HepG2 (cell line): ENCODE results near the gene TMTC4. TPM values are rescaled to one million over a fixed set of nuclear protein-coding genes. Genes with fewer than 3 reads are reported as not detected.

Source experiments
- GMEB2 ChIP-seq: IDR thresholded peaks from 2 replicates; pipeline ENCODE4 v1.6.1; 2016; ENCODE audit warnings: missing biosample characterization, missing genetic modification reagents, low read depth
- GRHL1 ChIP-seq: sonication (generic); formaldehyde crosslinking; conservative IDR thresholded peaks from 2 replicates; pipeline ENCODE4 v1.8.0; 2022; ENCODE audit warnings: missing genetic modification reagents
- MED8 ChIP-seq: sonication (generic); formaldehyde crosslinking; IDR thresholded peaks from 2 replicates; pipeline ENCODE4 v1.8.1; 2023; ENCODE audit warnings: mild to moderate bottlenecking, missing genetic modification reagents; ENCODE audit not compliant: insufficient replicate concordance
- MYC ChIP-seq: sonication (generic); formaldehyde crosslinking; IDR thresholded peaks from 2 replicates; pipeline ENCODE4 v1.9.0; 2021; ENCODE audit warnings: missing genetic modification reagents, borderline replicate concordance
- NFIC ChIP-seq: IDR thresholded peaks from 2 replicates; pipeline ENCODE4 v1.6.1; 2012; ENCODE audit warnings: mild to moderate bottlenecking, low read length, inconsistent platforms
- NR0B2 ChIP-seq: sonication (generic); formaldehyde crosslinking; IDR thresholded peaks from 2 replicates; pipeline ENCODE4 v1.4.0; 2020; ENCODE audit warnings: mild to moderate bottlenecking, missing genetic modification reagents
- PAF1 ChIP-seq: IDR thresholded peaks from 2 replicates; pipeline ENCODE4 v1.6.1; 2016; ENCODE audit warnings: missing genetic modification reagents, missing compliant biosample characterization
- RARG ChIP-seq: sonication (generic); formaldehyde crosslinking; IDR thresholded peaks from 2 replicates; pipeline ENCODE4 v1.4.0; 2020; ENCODE audit warnings: low read depth, mild to moderate bottlenecking, missing genetic modification reagents
- SIX1 ChIP-seq: sonication (generic); formaldehyde crosslinking; IDR thresholded peaks from 2 replicates; pipeline ENCODE4 v1.4.0; 2020; ENCODE audit warnings: missing genetic modification reagents, borderline replicate concordance
- TAF15 ChIP-seq: fragments of 200-400 bp; formaldehyde crosslinking; IDR thresholded peaks from one replicate; pipeline ENCODE4 v1.6.1; 2018; ENCODE audit warnings: mild to moderate bottlenecking, low read depth, low read length; ENCODE audit not compliant: poor library complexity, severe bottlenecking
- THAP8 ChIP-seq: sonication (generic); formaldehyde crosslinking; IDR thresholded peaks from 2 replicates; pipeline ENCODE4 v1.5.1; 2020; ENCODE audit warnings: missing genetic modification reagents, mild to moderate bottlenecking, borderline replicate concordance
- ZFP36 ChIP-seq: fragments of 150-350 bp; IDR thresholded peaks from 2 replicates; pipeline ENCODE4 v1.6.1; 2018; ENCODE audit warnings: borderline replicate concordance, low read length, low read depth; ENCODE audit not compliant: partially characterized antibody
- ZFP62 ChIP-seq: sonication (generic); formaldehyde crosslinking; IDR thresholded peaks from 2 replicates; pipeline ENCODE4 v1.4.0; 2020; ENCODE audit warnings: missing genetic modification reagents
- ZFP91 ChIP-seq: sonication (generic); formaldehyde crosslinking; IDR thresholded peaks from 2 replicates; pipeline ENCODE4 v1.9.0; 2022; ENCODE audit warnings: missing genetic modification reagents, mild to moderate bottlenecking, borderline replicate concordance
- ZNF10 ChIP-seq: sonication (generic); formaldehyde crosslinking; IDR thresholded peaks from 2 replicates; pipeline ENCODE4 v1.4.0; 2020; ENCODE audit warnings: mild to moderate bottlenecking, low read depth, missing genetic modification reagents, borderline replicate concordance
- ZNF281 ChIP-seq: sonication (generic); formaldehyde crosslinking; IDR thresholded peaks from 2 replicates; pipeline ENCODE4 v1.4.0; 2020; ENCODE audit warnings: missing genetic modification reagents, borderline replicate concordance
- ZNF577 ChIP-seq: sonication (generic); formaldehyde crosslinking; IDR thresholded peaks from 2 replicates; pipeline ENCODE4 v1.4.0; 2020; ENCODE audit warnings: mild to moderate bottlenecking, low read depth, missing genetic modification reagents, borderline replicate concordance
- ZNF724P ChIP-seq: sonication (generic); formaldehyde crosslinking; IDR thresholded peaks from 2 replicates; pipeline ENCODE4 v1.8.0; 2022; ENCODE audit warnings: missing genetic modification reagents, borderline replicate concordance
- polyA plus RNA-seq, 8 experiments: library from polyadenylated mRNA; depleted of rRNA in 3 of 8; stranded (reverse) in 7 of 8; unstranded in 1 of 8; fragments of >200 nt; fragmentation: Illumina TruSeq in 4 of 8; extraction: Trizol in 4 of 8; gene quantifications; 2 replicates each; pipeline versions ENCODE4 v1.2.1 to v1.2.3, GENCODE V29; 2011 to 2016; ENCODE audit warnings: low read depth in 4 of 8, missing spikeins in 1 of 8, mixed read lengths in 1 of 8; ENCODE audit not compliant: insufficient read depth in 1 of 8
- total RNA-seq, 5 experiments: library from RNA; depleted of rRNA; stranded (reverse); fragments of >200 nt; fragmentation: Illumina TruSeq; extraction: Trizol; gene quantifications; 2 replicates each; pipeline ENCODE4 v1.2.3, GENCODE V29; 2016; ENCODE audit warnings: low read depth in 1 of 5

TMTC4 gene
- total and polyA plus RNA-seq, 2 of the 13 experiments (the other 11 are each of a cell fraction or from before 2014, with no cell fraction given) = 16.0 to 22.6 TPM

- TF ChIP-seq PAF1 (CRISPR knock-in tag) (no peak), ZNF281 (CRISPR knock-in tag) (no peak), THAP8 (no peak), ZNF577 (CRISPR knock-in tag) (no peak), NR0B2 (peak; percentile 91; the same call in 1 of the 2 replicates), MYC (peak; percentile 94), GMEB2 (CRISPR knock-in tag) (no peak), SIX1 (no peak), RARG (CRISPR knock-in tag) (no peak), NFIC (no peak), TAF15 (no peak), ZFP91 (CRISPR knock-in tag) (peak; percentile 76), ZFP62 (CRISPR knock-in tag) (no peak), ZNF10 (no peak), ZFP36 (no peak), MED8 (CRISPR knock-in tag) (no peak), ZNF724P (CRISPR knock-in tag) (peak; percentile 83), GRHL1 (no peak)
Observed at GRCh38 chr13:100588331-100589177, 86.0 kb downstream of the TMTC4 start, which contains the start of gene GGACT (continued).
